HCT116 (cell line): Measurements from ENCODE around the gene PRKACA. TPM values are rescaled to one million over a fixed set of nuclear protein-coding genes. Genes with fewer than 3 reads are reported as not detected.

Experiments
- ATAC-seq: fragments of 200-7000 bp; cut with Tn5 transposase; 2 replicates; pipeline ENCODE4 v1.9.1; 2020; ENCODE audit warnings: mild to moderate bottlenecking, moderate library complexity
- BruUV-seq: library from RNA; stranded (reverse); fragments of 400-500 nt; replicated peaks from 2 replicates; lab custom pipeline; 2021; lab: Mats Ljungman, UMichigan
- CTCF ChIA-PET: fragments of 300-600 bp; sonication (Branson Sonifier 250); formaldehyde crosslinking; loops from one replicate; lab custom pipeline; 2021; ENCODE audit warnings: antibody characterized with exemption; lab: Charles Lee
- POLR2A ChIA-PET: fragments of 300-600, 350-600 bp; sonication (Branson Sonifier 250); formaldehyde crosslinking; loops from one replicate; lab custom pipeline; 2021; ENCODE audit warnings: antibody characterized with exemption; lab: Charles Lee
- RAD21 ChIA-PET, 2 experiments: fragments of 300-600 bp; sonication (Branson Sonifier 250); formaldehyde crosslinking; loops; one replicate each; lab custom pipeline; 2023; ENCODE audit warnings: low total read pairs in 2 of 2; ENCODE audit not compliant: uncharacterized antibody in 2 of 2, unreplicated experiment in 2 of 2, low non-redundant PET in 1 of 2; lab: Charles Lee
- DNase-seq: peaks from one replicate; pipeline ENCODE4 v3.0.0-alpha.2; 2010; ENCODE audit warnings: low read depth, low spot score
- H2AFZ ChIP-seq: fragments of 200-600 bp; shearing (Covaris generic), sonication (generic); 2 replicates; pipeline ENCODE4 v1.6.1; 2017; ENCODE audit warnings: low read depth, mixed run types, mixed read lengths, antibody characterized with exemption, low read length; ENCODE audit not compliant: poor library complexity, severe bottlenecking
- H3K27ac ChIP-seq: 2 replicates; pipeline ENCODE4 v1.5.1; 2012; ENCODE audit warnings: low read depth, low read length
- H3K27me3 ChIP-seq: fragments of 200-600 bp; sonication (generic); 2 replicates; pipeline ENCODE4 v1.6.1; 2016; ENCODE audit warnings: mixed run types, low read length, mixed read lengths; ENCODE audit not compliant: insufficient read depth
- H3K36me3 ChIP-seq, 2 experiments: fragments of 200-500 bp in 1 of 2; fragments of 200-600 bp in 1 of 2; sonication (Bioruptor generic) in 1 of 2; sonication (generic) in 1 of 2; 2 replicates each; pipeline versions ENCODE4 v1.5.1 to v1.6.1; 2014 to 2016; ENCODE audit warnings: low read length in 2 of 2, inconsistent platforms in 1 of 2, mixed read lengths in 1 of 2, mixed run types in 1 of 2; ENCODE audit not compliant: insufficient read depth in 2 of 2, control insufficient read depth in 1 of 2
- H3K4me1 ChIP-seq, 2 experiments: fragments of 200-600 bp in 1 of 2; sonication (generic) in 1 of 2; 2 replicates each; pipeline versions ENCODE4 v1.5.1 to v1.6.1; 2012 to 2017; ENCODE audit warnings: low read length in 2 of 2, inconsistent platforms in 1 of 2, mild to moderate bottlenecking in 1 of 2, mixed read lengths in 1 of 2, mixed run types in 1 of 2, moderate library complexity in 1 of 2; ENCODE audit not compliant: insufficient read depth in 2 of 2, control insufficient read depth in 1 of 2
- H3K4me2 ChIP-seq: fragments of 200-600 bp; sonication (generic); 2 replicates; pipeline ENCODE4 v1.6.1; 2017; ENCODE audit warnings: mixed run types, low read length, mixed read lengths
- H3K4me3 ChIP-seq, 2 experiments: fragments of 200-600 bp in 1 of 2; sonication (generic) in 1 of 2; replicated peaks in 1 of 2; 2 replicates each; pipeline ENCODE4 v1.5.1; 2011 to 2016; ENCODE audit warnings: low read length in 2 of 2, control low read depth in 1 of 2, low read depth in 1 of 2, mild to moderate bottlenecking in 1 of 2, mixed read lengths in 1 of 2, mixed run types in 1 of 2
- H3K79me2 ChIP-seq: fragments of 200-600 bp; sonication (generic); 2 replicates; pipeline ENCODE4 v1.6.1; 2017; ENCODE audit warnings: mild to moderate bottlenecking, mixed run types, low read length, moderate library complexity, mixed read lengths; ENCODE audit not compliant: insufficient read depth
- H3K9ac ChIP-seq: fragments of 200-600 bp; sonication (generic); 2 replicates; pipeline ENCODE4 v1.6.1; 2016; ENCODE audit warnings: low read length, mixed read lengths
- H3K9me2 ChIP-seq: fragments of 200-600 bp; sonication (generic), shearing (Covaris generic); 2 replicates; pipeline ENCODE4 v1.6.1; 2017; ENCODE audit warnings: mixed run types, mild to moderate bottlenecking, moderate library complexity; ENCODE audit not compliant: insufficient read depth
- H3K9me3 ChIP-seq, 2 experiments: fragments of 200-500 bp in 1 of 2; fragments of 200-600 bp in 1 of 2; sonication (Bioruptor generic) in 1 of 2; sonication (generic) in 1 of 2; 2 replicates each; pipeline ENCODE4 v1.6.1; 2014 to 2017; ENCODE audit warnings: low read length in 2 of 2, mixed read lengths in 2 of 2, inconsistent platforms in 1 of 2, low read depth in 1 of 2, mild to moderate bottlenecking in 1 of 2, mixed run types in 1 of 2, moderate library complexity in 1 of 2; ENCODE audit not compliant: control insufficient read depth in 1 of 2, insufficient read depth in 1 of 2
- H4K20me1 ChIP-seq: fragments of 200-600 bp; sonication (generic), shearing (Covaris generic); 2 replicates; pipeline ENCODE4 v1.6.1; 2017; ENCODE audit warnings: mixed run types, mild to moderate bottlenecking, moderate library complexity; ENCODE audit not compliant: insufficient read depth
- CTCF ChIP-seq, 3 experiments: fragments of 200-600 bp in 1 of 3; sonication (generic) in 1 of 3; IDR thresholded peaks in 2 of 3; conservative IDR thresholded peaks in 1 of 3; 2 replicates each; pipeline ENCODE4 v1.5.1; 2012 to 2017; ENCODE audit warnings: low read depth in 2 of 3, low read length in 2 of 3, antibody characterized with exemption in 1 of 3, borderline replicate concordance in 1 of 3, control low read depth in 1 of 3, mild to moderate bottlenecking in 1 of 3, mixed read lengths in 1 of 3, mixed run types in 1 of 3, moderate library complexity in 1 of 3; ENCODE audit not compliant: insufficient read depth in 1 of 3
- ELF1 ChIP-seq: IDR thresholded peaks from 2 replicates; pipeline ENCODE4 v1.6.1; 2012; ENCODE audit warnings: low read depth, borderline replicate concordance
- JUND ChIP-seq: IDR thresholded peaks from 2 replicates; pipeline ENCODE4 v1.6.1; 2012
- POLR2A ChIP-seq: IDR thresholded peaks from 2 replicates; pipeline ENCODE4 v1.7.0; 2011; ENCODE audit warnings: borderline replicate concordance; ENCODE audit not compliant: insufficient read depth, insufficient read length; ENCODE audit errors: extremely low read depth
- SP1 ChIP-seq: IDR thresholded peaks from 2 replicates; pipeline ENCODE4 v1.6.1; 2012; ENCODE audit warnings: low read depth
- YY1 ChIP-seq: IDR thresholded peaks from 2 replicates; pipeline ENCODE4 v1.6.1; 2011; ENCODE audit warnings: low read length, low read depth, moderate library complexity, mild to moderate bottlenecking; ENCODE audit not compliant: insufficient replicate concordance; ENCODE audit errors: extremely low read depth
- intact Hi-C: fragments of 100-400 bp; cut with micrococcal nuclease; formaldehyde crosslinking; loops from 2 replicates; pipeline ENCODE4 v1.10.0; 2022
- total RNA-seq: library from RNA; stranded (reverse); gene quantifications from one replicate; pipeline ENCODE4 v1.2.1, GENCODE V29; 2021; ENCODE audit not compliant: unreplicated experiment
- TF ChIP-seq, protein P1 (sequence below): IDR thresholded peaks from 2 replicates; pipeline ENCODE4 v1.6.1; 2012

The PRKACA gene
- total RNA-seq, 1 experiment from 2014 or later, result 95.7 TPM

- TF ChIP-seq YY1 (no peak), JUND (no peak), SP1 (peak; percentile 93)
- TF ChIP-seq, protein P1, sequence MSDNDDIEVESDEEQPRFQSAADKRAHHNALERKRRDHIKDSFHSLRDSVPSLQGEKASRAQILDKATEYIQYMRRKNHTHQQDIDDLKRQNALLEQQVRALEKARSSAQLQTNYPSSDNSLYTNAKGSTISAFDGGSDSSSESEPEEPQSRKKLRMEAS, result no peak; the same call in 1 of the 2 replicates
Observed at GRCh38 chr19:14080887-14081796, 36.4 kb downstream of the PRKACA start (continued).

DNA sequence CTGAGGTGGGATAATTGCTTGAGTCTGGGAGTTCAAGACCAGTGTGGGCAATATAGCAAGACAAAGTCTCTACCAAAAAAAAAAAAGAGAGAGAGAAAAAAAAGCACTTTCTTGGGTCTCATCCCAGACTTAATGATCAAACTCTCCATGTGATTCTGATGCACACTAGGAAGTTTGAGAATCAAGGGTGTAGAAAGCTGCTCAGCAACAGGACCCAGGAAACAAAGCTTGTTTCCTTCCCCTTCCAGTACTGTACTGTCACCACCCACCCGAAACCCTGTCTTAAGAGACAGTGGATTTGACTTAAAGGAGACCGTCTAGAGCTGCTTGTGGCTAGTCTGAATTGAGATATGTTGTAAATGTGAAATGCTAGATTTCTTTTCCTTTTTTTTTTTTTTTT lies 39.2 kb downstream of the PRKACA start:
- Histone ChIP-seq H3K27me3 (no peaks in the 10 kb centered on the region), H3K9me3 (no peaks in the 10 kb centered on the region), H3K4me3 (no peak overlapping the region), H3K4me1 (peaks cover 10 to 38% of the 10 kb centered on the region in 2 experiments), H3K27ac (no peak overlapping the region), H3K79me2 (no peaks in the 10 kb centered on the region), H3K36me3 (no peaks in the 10 kb centered on the region), H4K20me1 (no peaks in the 10 kb centered on the region), H3K9ac (no peak overlapping the region), H2AFZ (no peak overlapping the region), H3K9me2 (no peaks in the 10 kb centered on the region), H3K4me2 (no peak overlapping the region)
- ATAC-seq (no peak), DNase-seq (no peak)
- BruUV-seq, result no TSS peak
- no peak for TF ChIP-seq CTCF (IDR thresholded peaks at IDR 0.05 in 2 of 3, conservative IDR thresholded peaks at IDR 0.05 in 1 of 3; ENCODE audit: borderline replicate concordance in 1 of 3, insufficient read depth in 1 of 3, low read depth in 2 of 3, low read length in 2 of 3)
- TF ChIP-seq POLR2A, result no peak
- no peak for TF ChIP-seq ELF1
- ChIA-PET RAD21 (no interaction called here), CTCF (interaction anchor here (0.7 kb wide), 1 partner anchor 37 kb away, joined by 3 read pairs; no protein-coding TSS in a partner anchor), POLR2A (interaction anchor here (0.6 kb wide), 1 partner anchor 220 kb away, joined by 5 read pairs; no protein-coding TSS in a partner anchor)
- intact Hi-C loops, result loop anchor here (10.0 kb wide), 1 partner anchor 294 kb away; no protein-coding TSS in a partner anchor
